ENCODE data around the gene OR2W1. TPM values are rescaled to one million over a fixed set of nuclear protein-coding genes. Genes with fewer than 3 reads are reported as not detected.

Gene OR2W1
- total RNA-seq = not detected in 2 replicates

GRCh38 chr6:29045075-29045474 is at the start of gene OR2W1:
OR2W1 (minus strand) TSS chr6:29045175; CDS start chr6:29045175, 0 bp downstream.

GRCh38 chr6:29087213-29087612 is 42.2 kb upstream of the OR2W1 start, which contains the start of gene OR2B3:
OR2B3 (minus strand) TSS chr6:29087313; CDS start chr6:29087248, 65 bp downstream.

GRCh38 chr6:29005183-29005885 is 39.6 kb downstream of the OR2W1 start, which contains the start of gene ZNF311:
ZNF311 (minus strand) TSS chr6:29005315; CDS start chr6:29003954, 1,361 bp downstream.

Other genes with a start within 250 kb of the OR2W1 start
- gene TRIM27, start 121.2 kb downstream of the OR2W1 start, total RNA-seq = 51.2 and 55.0 TPM in 2 replicates
- gene ZNF311, start 39.9 kb downstream of the OR2W1 start, total RNA-seq = 0.49 and 1.0 TPM in 2 replicates
- gene OR2B3, start 42.1 kb upstream of the OR2W1 start, total RNA-seq = not detected in 2 replicates
- gene OR2J1, start 54.3 kb upstream of the OR2W1 start, total RNA-seq = not detected in 2 replicates
- not detected in 2 replicates for gene OR2J3, start 62.9 kb upstream of the OR2W1 start, total RNA-seq
- not detected in 2 replicates for gene OR2J2, start 125.7 kb upstream of the OR2W1 start, total RNA-seq